Osteoblast (primary cell): ENCODE data around the gene KPNA1. TPM values are rescaled to one million over a fixed set of nuclear protein-coding genes. Genes with fewer than 3 reads are reported as not detected.

Source experiments
- DNase-seq: peaks from one replicate; pipeline ENCODE4 v3.0.0; 2011; ENCODE audit warnings: low spot score, mixed read lengths; ENCODE audit not compliant: insufficient read length; ENCODE audit errors: missing footprints
- H2AFZ ChIP-seq: 2 replicates; pipeline ENCODE4 v1.6.0; 2011; ENCODE audit warnings: mild to moderate bottlenecking, low read length
- H3K27ac ChIP-seq: 2 replicates; pipeline ENCODE4 v1.5.1; 2011; ENCODE audit warnings: mild to moderate bottlenecking, low read depth, low read length, moderate library complexity
- H3K27me3 ChIP-seq: 2 replicates; pipeline ENCODE4 v1.6.0; 2012; ENCODE audit warnings: mild to moderate bottlenecking, control low read depth, inconsistent platforms, low read length, moderate library complexity; ENCODE audit not compliant: insufficient read depth
- H3K36me3 ChIP-seq: 2 replicates; pipeline ENCODE4 v1.5.1; 2011; ENCODE audit warnings: mild to moderate bottlenecking, low read length, control low read depth, moderate library complexity; ENCODE audit not compliant: insufficient read depth
- H3K4me1 ChIP-seq: 2 replicates; pipeline ENCODE4 v1.5.1; 2011; ENCODE audit warnings: mild to moderate bottlenecking, low read length, control low read depth, moderate library complexity; ENCODE audit not compliant: insufficient read depth
- H3K4me2 ChIP-seq: 2 replicates; pipeline ENCODE4 v1.6.0; 2011; ENCODE audit warnings: mild to moderate bottlenecking, low read length; ENCODE audit not compliant: insufficient read depth
- H3K4me3 ChIP-seq: fragments of 200-600 bp; sonication (generic); 3 replicates; pipeline ENCODE4 v1.5.1; 2012; ENCODE audit warnings: mild to moderate bottlenecking, low read length, inconsistent platforms; ENCODE audit not compliant: insufficient read depth
- H3K79me2 ChIP-seq: 2 replicates; pipeline ENCODE4 v1.6.0; 2012; ENCODE audit warnings: mild to moderate bottlenecking, low read length, control low read depth, inconsistent platforms; ENCODE audit not compliant: insufficient read depth
- H3K9me3 ChIP-seq: 2 replicates; pipeline ENCODE4 v1.5.1; 2011; ENCODE audit warnings: low read depth, low read length, control low read depth
- H4K20me1 ChIP-seq: 2 replicates; pipeline ENCODE4 v1.6.0; 2012; ENCODE audit warnings: mild to moderate bottlenecking, low read length, control low read depth; ENCODE audit not compliant: insufficient read depth
- CTCF ChIP-seq: IDR thresholded peaks from 2 replicates; pipeline ENCODE4 v1.5.1; 2011; ENCODE audit warnings: mild to moderate bottlenecking, low read depth, low read length, moderate library complexity; ENCODE audit errors: extremely low read depth
- small RNA-seq: library from RNA; depleted of rRNA; stranded (forward); fragments of <200 nt; gene quantifications from one replicate; pipeline ENCODE3, GENCODE V24; 2012
- total RNA-seq: library from RNA; depleted of rRNA; stranded (reverse); fragments of >200 nt; gene quantifications from 2 replicates; pipeline ENCODE4 v1.2.3, GENCODE V29; 2012

The KPNA1 gene
- total RNA-seq, 1 donor, result 48.1 TPM

- DNase-seq, result no peak
- no peak overlapping the region for H2AFZ ChIP-seq
- H3K9me3 ChIP-seq, result no peaks in the 10 kb centered on the region
- no peak overlapping the region for H3K4me2 ChIP-seq
- H3K4me3 ChIP-seq, result no peak overlapping the region
- H3K36me3 ChIP-seq, result no peaks in the 10 kb centered on the region
- H3K27ac ChIP-seq, result no peak overlapping the region
- H3K4me1 ChIP-seq, result no peaks in the 10 kb centered on the region
- TF ChIP-seq CTCF, result no peak
- no peaks in the 10 kb centered on the region for H3K27me3 ChIP-seq
- peaks cover 19% of the 10 kb centered on the region for H3K79me2 ChIP-seq
- H4K20me1 ChIP-seq, result no peaks in the 10 kb centered on the region
Measured at GRCh38 chr3:122374034-122374433, 140.7 kb downstream of the KPNA1 start.

Small RNA genes within 50 kb of the gene (small RNA-seq; reads per million reads assigned to genes)
- gene AC083798.1 (not detected), gene AC096861.1 (not detected)

Other genes with a start within 250 kb of the KPNA1 start
- 18.1 and 18.3 TPM in 2 replicates for gene CSTA, start 189.7 kb downstream of the KPNA1 start, total RNA-seq
- 17.0 and 17.1 TPM in 2 replicates for gene MIX23, start 131.7 kb downstream of the KPNA1 start, total RNA-seq
- 6.5 and 8.3 TPM in 2 replicates for gene FAM162A, start 130.8 kb downstream of the KPNA1 start, total RNA-seq
- gene WDR5B, start 98.9 kb downstream of the KPNA1 start, total RNA-seq, result 9.8 and 10.9 TPM in 2 replicates
- gene PARP9, start 49.4 kb upstream of the KPNA1 start, total RNA-seq, result 29.2 and 33.3 TPM in 2 replicates
- gene DTX3L, start 49.4 kb upstream of the KPNA1 start, total RNA-seq, result 30.6 and 33.7 TPM in 2 replicates
- 3.2 and 3.6 TPM in 2 replicates for gene PARP15, start 62.7 kb upstream of the KPNA1 start, total RNA-seq
- 67.2 and 84.3 TPM in 2 replicates for gene PARP14, start 165.9 kb upstream of the KPNA1 start, total RNA-seq